GM23338 (cell line): ENCODE results near the gene GRWD1. TPM values are rescaled to one million over a fixed set of nuclear protein-coding genes. Genes with fewer than 3 reads are reported as not detected.

Experiments used
- polyA plus RNA-seq: library from polyadenylated mRNA; unstranded; fragments of >200 nt; fragmentation: Nextera tagmentation; extraction: Ambion mirVana; gene quantifications from 2 replicates; pipeline ENCODE4 v1.2.1, GENCODE V29; 2016
- total RNA-seq: library from RNA; depleted of rRNA; stranded (reverse); fragments of >200 nt; shearing (Covaris generic); gene quantifications from 2 replicates; pipeline ENCODE4 v1.2.3, GENCODE V29; 2014; rRNA removed
- TF ChIP-seq, protein P1 (sequence below): fragments of 250-450 bp; sonication (Bioruptor Pico); IDR thresholded peaks from 2 replicates; pipeline ENCODE4 v1.5.0; 2020; ENCODE audit warnings: mild to moderate bottlenecking, moderate library complexity

Gene GRWD1
- total and polyA plus RNA-seq, 2 experiments from 2014 or later = 23.2 to 58.0 TPM

DNA sequence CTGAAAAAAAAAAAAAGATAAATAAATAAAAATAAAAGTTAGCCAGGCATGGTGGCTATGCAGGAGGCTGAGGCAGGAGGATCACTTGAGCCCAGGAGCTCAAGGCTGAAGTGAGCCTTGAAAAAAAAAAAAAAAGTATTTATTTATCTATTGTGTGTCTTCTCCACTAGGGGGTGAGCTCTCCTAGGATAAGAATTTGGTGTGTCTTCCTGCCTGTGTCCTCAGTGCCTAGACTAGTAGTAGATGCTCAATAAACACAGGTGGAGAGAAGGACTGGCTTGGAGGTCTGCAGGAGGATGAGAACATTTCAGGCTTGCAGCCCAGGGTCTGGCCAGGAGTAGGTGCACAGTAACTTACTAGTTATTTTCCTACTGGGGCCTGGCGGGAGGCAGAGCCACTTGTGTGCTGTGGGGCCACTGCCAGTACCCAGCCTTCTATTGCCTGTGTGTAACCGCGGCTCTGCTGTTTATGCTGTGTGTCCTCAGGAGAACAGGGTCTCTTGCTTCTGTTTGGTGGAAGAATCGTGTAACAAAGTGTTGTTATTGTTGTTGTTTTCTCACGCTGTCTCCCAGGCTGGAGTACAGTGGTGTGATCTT is 60.5 kb downstream of the GRWD1 start (continued):
- TF ChIP-seq, protein P1, sequence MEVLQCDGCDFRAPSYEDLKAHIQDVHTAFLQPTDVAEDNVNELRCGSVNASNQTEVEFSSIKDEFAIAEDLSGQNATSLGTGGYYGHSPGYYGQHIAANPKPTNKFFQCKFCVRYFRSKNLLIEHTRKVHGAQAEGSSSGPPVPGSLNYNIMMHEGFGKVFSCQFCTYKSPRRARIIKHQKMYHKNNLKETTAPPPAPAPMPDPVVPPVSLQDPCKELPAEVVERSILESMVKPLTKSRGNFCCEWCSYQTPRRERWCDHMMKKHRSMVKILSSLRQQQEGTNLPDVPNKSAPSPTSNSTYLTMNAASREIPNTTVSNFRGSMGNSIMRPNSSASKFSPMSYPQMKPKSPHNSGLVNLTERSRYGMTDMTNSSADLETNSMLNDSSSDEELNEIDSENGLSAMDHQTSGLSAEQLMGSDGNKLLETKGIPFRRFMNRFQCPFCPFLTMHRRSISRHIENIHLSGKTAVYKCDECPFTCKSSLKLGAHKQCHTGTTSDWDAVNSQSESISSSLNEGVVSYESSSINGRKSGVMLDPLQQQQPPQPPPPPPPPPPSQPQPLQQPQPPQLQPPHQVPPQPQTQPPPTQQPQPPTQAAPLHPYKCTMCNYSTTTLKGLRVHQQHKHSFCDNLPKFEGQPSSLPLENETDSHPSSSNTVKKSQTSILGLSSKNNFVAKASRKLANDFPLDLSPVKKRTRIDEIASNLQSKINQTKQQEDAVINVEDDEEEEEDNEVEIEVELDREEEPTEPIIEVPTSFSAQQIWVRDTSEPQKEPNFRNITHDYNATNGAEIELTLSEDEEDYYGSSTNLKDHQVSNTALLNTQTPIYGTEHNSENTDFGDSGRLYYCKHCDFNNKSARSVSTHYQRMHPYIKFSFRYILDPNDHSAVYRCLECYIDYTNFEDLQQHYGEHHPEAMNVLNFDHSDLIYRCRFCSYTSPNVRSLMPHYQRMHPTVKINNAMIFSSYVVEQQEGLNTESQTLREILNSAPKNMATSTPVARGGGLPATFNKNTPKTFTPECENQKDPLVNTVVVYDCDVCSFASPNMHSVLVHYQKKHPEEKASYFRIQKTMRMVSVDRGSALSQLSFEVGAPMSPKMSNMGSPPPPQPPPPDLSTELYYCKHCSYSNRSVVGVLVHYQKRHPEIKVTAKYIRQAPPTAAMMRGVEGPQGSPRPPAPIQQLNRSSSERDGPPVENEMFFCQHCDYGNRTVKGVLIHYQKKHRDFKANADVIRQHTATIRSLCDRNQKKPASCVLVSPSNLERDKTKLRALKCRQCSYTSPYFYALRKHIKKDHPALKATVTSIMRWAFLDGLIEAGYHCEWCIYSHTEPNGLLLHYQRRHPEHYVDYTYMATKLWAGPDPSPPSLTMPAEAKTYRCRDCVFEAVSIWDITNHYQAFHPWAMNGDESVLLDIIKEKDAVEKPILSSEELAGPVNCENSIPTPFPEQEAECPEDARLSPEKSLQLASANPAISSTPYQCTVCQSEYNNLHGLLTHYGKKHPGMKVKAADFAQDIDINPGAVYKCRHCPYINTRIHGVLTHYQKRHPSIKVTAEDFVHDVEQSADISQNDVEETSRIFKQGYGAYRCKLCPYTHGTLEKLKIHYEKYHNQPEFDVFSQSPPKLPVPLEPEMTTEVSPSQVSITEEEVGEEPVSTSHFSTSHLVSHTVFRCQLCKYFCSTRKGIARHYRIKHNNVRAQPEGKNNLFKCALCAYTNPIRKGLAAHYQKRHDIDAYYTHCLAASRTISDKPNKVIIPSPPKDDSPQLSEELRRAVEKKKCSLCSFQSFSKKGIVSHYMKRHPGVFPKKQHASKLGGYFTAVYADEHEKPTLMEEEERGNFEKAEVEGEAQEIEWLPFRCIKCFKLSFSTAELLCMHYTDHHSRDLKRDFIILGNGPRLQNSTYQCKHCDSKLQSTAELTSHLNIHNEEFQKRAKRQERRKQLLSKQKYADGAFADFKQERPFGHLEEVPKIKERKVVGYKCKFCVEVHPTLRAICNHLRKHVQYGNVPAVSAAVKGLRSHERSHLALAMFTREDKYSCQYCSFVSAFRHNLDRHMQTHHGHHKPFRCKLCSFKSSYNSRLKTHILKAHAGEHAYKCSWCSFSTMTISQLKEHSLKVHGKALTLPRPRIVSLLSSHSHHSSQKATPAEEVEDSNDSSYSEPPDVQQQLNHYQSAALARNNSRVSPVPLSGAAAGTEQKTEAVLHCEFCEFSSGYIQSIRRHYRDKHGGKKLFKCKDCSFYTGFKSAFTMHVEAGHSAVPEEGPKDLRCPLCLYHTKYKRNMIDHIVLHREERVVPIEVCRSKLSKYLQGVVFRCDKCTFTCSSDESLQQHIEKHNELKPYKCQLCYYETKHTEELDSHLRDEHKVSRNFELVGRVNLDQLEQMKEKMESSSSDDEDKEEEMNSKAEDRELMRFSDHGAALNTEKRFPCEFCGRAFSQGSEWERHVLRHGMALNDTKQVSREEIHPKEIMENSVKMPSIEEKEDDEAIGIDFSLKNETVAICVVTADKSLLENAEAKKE (CRISPR knock-in tag) = no peak

Other genes starting within 250 kb of the GRWD1 start
- gene CARD8, start 190.1 kb upstream of the GRWD1 start, total RNA-seq = 17.1 and 30.6 TPM in 2 replicates
- gene CARD8, start 190.1 kb upstream of the GRWD1 start, polyA plus RNA-seq = 16.6 and 21.9 TPM in 2 replicates
- gene ZNF114, start 175.9 kb upstream of the GRWD1 start, total RNA-seq = 6.9 and 11.1 TPM in 2 replicates
- 9.2 and 12.2 TPM in 2 replicates for gene ZNF114, start 175.9 kb upstream of the GRWD1 start, polyA plus RNA-seq
- 6.0 and 7.9 TPM in 2 replicates for gene EMP3, start 120.4 kb upstream of the GRWD1 start, total RNA-seq
- gene EMP3, start 120.4 kb upstream of the GRWD1 start, polyA plus RNA-seq = 25.1 and 27.9 TPM in 2 replicates
- 15.0 and 16.6 TPM in 2 replicates for gene TMEM143, start 82.0 kb upstream of the GRWD1 start, total RNA-seq
- gene TMEM143, start 82.0 kb upstream of the GRWD1 start, polyA plus RNA-seq = 10.0 and 12.8 TPM in 2 replicates
- not detected in 2 replicates for gene SYNGR4, start 81.6 kb upstream of the GRWD1 start, total RNA-seq
- not detected in 2 replicates for gene SYNGR4, start 81.6 kb upstream of the GRWD1 start, polyA plus RNA-seq
- gene KDELR1, start 54.4 kb upstream of the GRWD1 start, total RNA-seq = 171 and 184 TPM in 2 replicates
- gene KDELR1, start 54.4 kb upstream of the GRWD1 start, polyA plus RNA-seq = 176 and 177 TPM in 2 replicates
- 16.5 and 20.0 TPM in 2 replicates for gene GRIN2D, start 52.3 kb upstream of the GRWD1 start, total RNA-seq
- gene GRIN2D, start 52.3 kb upstream of the GRWD1 start, polyA plus RNA-seq = 4.4 and 6.0 TPM in 2 replicates
- 0.94 and 1.2 TPM in 2 replicates for gene KCNJ14, start 9.6 kb downstream of the GRWD1 start, total RNA-seq
- gene KCNJ14, start 9.6 kb downstream of the GRWD1 start, polyA plus RNA-seq = 0.73 and 0.81 TPM in 2 replicates
- 42.6 and 60.4 TPM in 2 replicates for gene CYTH2, start 23.4 kb downstream of the GRWD1 start, total RNA-seq
- 38.8 and 41.1 TPM in 2 replicates for gene CYTH2, start 23.4 kb downstream of the GRWD1 start, polyA plus RNA-seq
- gene LMTK3, start 65.9 kb downstream of the GRWD1 start, total RNA-seq = 5.7 and 11.8 TPM in 2 replicates
- 1.6 and 2.0 TPM in 2 replicates for gene LMTK3, start 65.9 kb downstream of the GRWD1 start, polyA plus RNA-seq
- 1.3 TPM in 1 of 2 replicates, not detected in the other for gene SULT2B1, start 106.2 kb downstream of the GRWD1 start, total RNA-seq
- gene SULT2B1, start 106.2 kb downstream of the GRWD1 start, polyA plus RNA-seq = 2.3 and 2.5 TPM in 2 replicates
- gene SPACA4, start 160.8 kb downstream of the GRWD1 start, total RNA-seq = not detected in 2 replicates
- gene SPACA4, start 160.8 kb downstream of the GRWD1 start, polyA plus RNA-seq = not detected in 2 replicates
- 2.3 and 4.5 TPM in 2 replicates for gene FAM83E, start 169.1 kb downstream of the GRWD1 start, total RNA-seq
- gene FAM83E, start 169.1 kb downstream of the GRWD1 start, polyA plus RNA-seq = 0.90 and 1.0 TPM in 2 replicates
- gene RPL18, start 173.2 kb downstream of the GRWD1 start, total RNA-seq = 1,660 and 1,898 TPM in 2 replicates
- 2,011 and 2,172 TPM in 2 replicates for gene RPL18, start 173.2 kb downstream of the GRWD1 start, polyA plus RNA-seq
- gene SPHK2, start 173.5 kb downstream of the GRWD1 start, total RNA-seq = 39.8 and 50.3 TPM in 2 replicates
- gene SPHK2, start 173.5 kb downstream of the GRWD1 start, polyA plus RNA-seq = 18.3 TPM in 2 replicates
- 5.7 and 5.9 TPM in 2 replicates for gene DBP, start 191.4 kb downstream of the GRWD1 start, total RNA-seq
- 5.0 and 6.3 TPM in 2 replicates for gene DBP, start 191.4 kb downstream of the GRWD1 start, polyA plus RNA-seq
- gene CA11, start 200.2 kb downstream of the GRWD1 start, total RNA-seq = 8.8 and 9.8 TPM in 2 replicates
- 29.7 and 38.8 TPM in 2 replicates for gene CA11, start 200.2 kb downstream of the GRWD1 start, polyA plus RNA-seq
- 0.82 and 0.94 TPM in 2 replicates for gene NTN5, start 227.0 kb downstream of the GRWD1 start, total RNA-seq
- gene NTN5, start 227.0 kb downstream of the GRWD1 start, polyA plus RNA-seq = 0.38 and 0.52 TPM in 2 replicates
- 2.2 and 5.6 TPM in 2 replicates for gene FUT2, start 250.0 kb downstream of the GRWD1 start, total RNA-seq
- 4.8 and 5.0 TPM in 2 replicates for gene FUT2, start 250.0 kb downstream of the GRWD1 start, polyA plus RNA-seq